GM18499 (cell line): Measurements from ENCODE around the gene C1QTNF8.

ENCODE experiments used
- ATAC-seq: cut with Tn5 transposase; IDR thresholded peaks from one replicate; pipeline ENCODE4 v1.9.1; 2021; ENCODE audit warnings: moderate number of reproducible peaks; ENCODE audit not compliant: insufficient read depth, unreplicated experiment

The C1QTNF8 gene

GRCh38 chr16:1049113-1049975 is 46.7 kb downstream of the C1QTNF8 start:
- ATAC-seq: no peak

DNA sequence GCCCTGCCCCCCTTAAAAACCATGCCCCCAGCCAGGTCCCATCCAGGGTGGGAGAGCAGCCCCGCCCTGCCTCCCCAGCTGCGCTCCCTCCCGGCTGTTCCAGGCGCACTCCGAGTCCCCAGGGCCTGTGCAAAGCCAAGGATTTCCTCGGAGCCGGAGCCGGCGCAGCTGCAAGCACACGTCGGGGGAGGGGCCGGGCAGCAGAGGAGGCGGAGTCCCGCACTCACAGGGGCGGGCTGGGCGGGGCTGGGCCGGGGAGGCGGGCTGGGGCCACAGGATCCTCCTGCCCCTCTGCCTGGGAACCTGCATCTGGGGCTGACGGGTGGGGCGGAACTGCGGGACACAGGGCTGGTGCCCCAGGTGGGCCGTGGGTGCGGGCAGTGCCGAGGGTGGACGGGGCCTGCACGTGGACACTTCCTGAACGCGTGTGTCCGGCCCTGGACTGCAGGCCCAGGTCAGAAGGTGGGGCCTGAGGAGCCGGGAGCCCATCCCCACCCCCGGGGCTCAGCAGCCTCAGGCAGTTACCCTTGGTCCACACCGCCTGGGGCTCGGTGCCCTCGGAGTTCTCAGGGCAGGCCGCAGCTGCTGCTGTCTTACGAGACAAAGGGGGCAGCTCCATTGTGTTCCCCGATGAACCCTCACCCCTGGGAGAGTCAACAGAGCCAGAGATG is 47.5 kb downstream of the C1QTNF8 start:
- no peak for ATAC-seq

GRCh38 chr16:1047801-1048200 is 48.2 kb downstream of the C1QTNF8 start:
- ATAC-seq: no peak

DNA sequence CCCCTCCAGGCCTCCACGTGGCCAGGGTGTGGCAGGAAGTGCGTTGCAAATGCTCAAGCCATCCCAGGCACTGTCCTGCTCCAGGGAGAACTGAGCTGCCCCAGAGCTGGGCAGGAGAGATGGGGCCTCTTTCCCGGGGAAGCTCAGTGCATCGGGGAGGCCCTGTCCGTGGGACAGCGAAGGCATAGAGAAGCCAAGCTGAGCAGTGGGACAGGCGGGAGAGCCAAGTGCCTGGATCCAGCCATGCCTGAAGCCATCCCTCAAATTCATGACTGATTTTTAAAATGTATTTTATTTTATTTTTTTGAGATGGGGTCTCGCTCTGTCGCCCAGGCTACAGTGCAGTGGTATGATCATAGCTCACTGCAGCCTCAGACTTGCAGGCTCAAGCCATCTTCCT is 48.9 kb downstream of the C1QTNF8 start:
- no peak for ATAC-seq

DNA sequence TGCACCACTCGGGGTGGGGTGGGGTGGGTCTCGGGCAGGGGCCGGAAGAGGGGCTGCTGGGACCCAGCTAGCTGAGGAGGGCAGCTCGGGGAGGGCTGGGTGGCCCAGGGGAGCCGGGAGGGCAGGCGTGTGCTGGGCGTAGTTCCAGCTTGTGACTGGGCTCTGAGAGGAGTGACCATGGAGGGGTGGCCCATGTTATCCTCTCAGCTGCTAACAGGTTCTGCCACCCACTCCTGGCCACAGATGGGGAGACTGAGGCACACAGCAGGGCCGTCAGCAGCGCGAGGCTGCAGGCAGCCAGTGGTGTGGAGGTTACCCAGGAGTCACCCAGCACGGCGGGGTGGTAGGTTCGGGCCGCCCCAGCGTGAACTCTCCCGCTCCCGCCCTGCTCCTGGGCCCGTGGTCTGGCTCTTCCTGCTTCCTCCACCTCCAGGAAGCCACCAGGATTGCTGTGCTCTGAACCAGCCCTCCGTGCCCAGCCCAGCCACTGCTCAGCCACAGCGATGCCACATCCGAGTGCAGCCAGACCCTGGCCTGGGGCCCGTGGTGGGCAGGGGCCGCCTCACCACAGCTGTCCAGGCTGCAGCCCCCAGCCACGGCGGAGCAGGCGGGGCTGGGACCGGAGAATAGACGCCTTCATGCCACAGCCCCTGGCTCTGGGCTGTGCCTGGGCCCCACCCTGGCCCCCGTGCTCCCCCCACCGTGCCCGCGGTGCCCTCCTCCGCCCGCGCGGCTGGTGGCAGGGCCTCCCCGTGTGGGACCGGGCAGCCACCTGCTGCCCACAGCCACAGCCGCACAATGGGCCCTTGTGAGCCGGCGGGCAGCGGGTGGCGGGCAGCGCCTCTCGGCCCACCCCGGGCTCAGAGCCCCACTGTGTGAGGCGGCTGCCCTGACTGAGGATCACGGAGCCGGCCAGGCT is 49.8 kb downstream of the C1QTNF8 start:
- no peak for ATAC-seq

- no peak for ATAC-seq
These were observed 50.6 kb downstream of the C1QTNF8 start for GRCh38 chr16:1045310-1045992.

DNA sequence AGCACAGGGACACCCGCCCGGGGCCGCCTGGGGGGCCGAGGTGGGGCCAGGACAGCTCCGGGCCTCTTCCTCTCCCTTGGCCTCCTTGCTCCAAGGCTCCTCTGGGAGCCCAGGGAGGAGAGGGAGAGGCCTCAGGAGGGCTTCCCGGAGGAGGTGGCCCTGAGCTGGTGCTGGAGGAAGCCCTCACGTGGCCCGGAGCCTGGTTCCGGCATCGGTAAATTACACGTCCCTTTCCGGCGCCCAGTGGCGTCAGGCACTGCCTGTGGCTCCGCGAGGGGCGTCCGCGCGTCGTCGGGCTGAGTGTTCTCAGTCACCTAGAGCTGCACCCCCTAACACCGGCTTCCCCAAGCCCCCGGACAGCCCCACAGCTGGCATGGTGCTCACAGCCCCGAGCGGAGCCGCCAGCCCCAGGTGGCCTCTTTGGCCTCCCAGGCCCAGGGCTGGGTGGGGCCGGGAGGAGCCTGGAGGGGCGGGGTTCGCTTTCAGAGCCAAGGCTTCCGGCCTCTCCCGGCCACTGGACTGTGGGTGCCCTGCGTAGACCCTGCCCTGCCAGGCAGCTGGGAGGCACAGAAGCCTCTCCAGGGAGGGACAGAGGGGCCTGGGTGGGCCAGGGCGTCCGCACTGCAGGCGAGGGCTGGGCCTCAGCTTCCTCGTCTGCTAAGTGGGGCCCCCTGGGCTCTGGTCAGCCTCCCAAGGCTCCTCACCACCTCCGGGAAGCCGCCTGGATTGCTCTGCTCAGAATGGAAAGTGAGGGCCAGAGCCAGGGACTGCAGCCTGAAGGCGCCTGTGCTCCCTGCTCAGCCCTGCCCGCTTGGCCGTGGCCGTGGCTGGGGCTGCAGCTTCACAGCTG is 51.4 kb downstream of the C1QTNF8 start:
- ATAC-seq: no peak

- ATAC-seq: no peak
These were observed 52.1 kb downstream of the C1QTNF8 start for GRCh38 chr16:1043881-1044451.

GRCh38 chr16:1042866-1043265 is 53.2 kb downstream of the C1QTNF8 start:
- ATAC-seq: no peak

- no peak for ATAC-seq
These were observed 53.8 kb downstream of the C1QTNF8 start for GRCh38 chr16:1042049-1042744.

DNA sequence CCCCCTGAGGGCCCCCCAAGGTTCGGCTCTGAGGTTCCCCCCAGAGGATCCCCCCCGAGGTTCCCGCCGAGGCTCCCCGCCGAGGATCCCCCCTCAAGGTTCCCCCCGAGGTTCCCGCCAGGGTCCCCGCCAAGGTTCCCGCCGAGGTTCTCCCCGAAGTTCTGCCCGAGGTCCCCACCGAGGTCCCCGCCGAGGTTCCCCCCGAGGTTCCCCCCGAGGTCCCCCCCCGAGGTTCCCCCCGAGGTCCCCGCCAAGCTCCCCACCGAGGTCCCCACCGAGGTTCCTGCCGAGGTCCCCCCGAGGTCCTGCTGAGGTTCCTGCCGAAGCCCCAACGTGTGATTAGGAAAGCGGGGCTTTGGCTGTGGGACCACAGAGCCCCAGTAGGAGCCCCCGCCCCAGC is 55.7 kb downstream of the C1QTNF8 start:
- ATAC-seq: no peak

GRCh38 chr16:1039762-1040161 is 56.3 kb downstream of the C1QTNF8 start:
- no peak for ATAC-seq

DNA sequence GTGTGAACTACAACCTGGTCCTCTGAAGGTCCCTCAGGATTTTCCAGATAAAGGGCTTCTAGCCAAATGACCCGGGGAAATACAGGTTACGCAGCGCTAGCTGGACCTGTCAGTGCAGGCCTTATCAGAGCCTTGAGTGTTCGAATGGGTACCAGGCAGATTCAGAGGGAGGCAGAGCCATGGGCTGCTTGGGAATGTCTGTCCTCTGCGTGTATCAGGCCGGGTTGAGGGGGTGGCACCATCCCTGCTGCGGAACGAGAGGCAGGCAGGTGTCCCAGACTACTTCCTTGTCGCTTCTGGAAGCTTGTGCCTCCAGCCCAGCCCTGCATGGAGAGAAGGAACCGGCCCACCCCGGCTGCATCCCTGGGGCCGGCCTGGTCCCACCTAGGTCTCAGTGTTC is 57.1 kb downstream of the C1QTNF8 start:
- ATAC-seq: no peak
